HepG2 (cell line): ENCODE data around the gene SMIM41. TPM values are rescaled to one million over a fixed set of nuclear protein-coding genes. Genes with fewer than 3 reads are reported as not detected.

Source experiments
- KMT2A ChIP-seq: sonication (generic); formaldehyde crosslinking; IDR thresholded peaks from 2 replicates; pipeline ENCODE4 v1.4.0; 2020; ENCODE audit warnings: missing genetic modification reagents
- MTA3 ChIP-seq: sonication (generic); formaldehyde crosslinking; IDR thresholded peaks from 2 replicates; pipeline ENCODE4 v1.4.0; 2020; ENCODE audit warnings: missing genetic modification reagents
- SAFB2 ChIP-seq: sonication (generic); formaldehyde crosslinking; IDR thresholded peaks from 2 replicates; pipeline ENCODE4 v1.5.1; 2020; ENCODE audit warnings: missing genetic modification reagents, low read depth, mild to moderate bottlenecking, borderline replicate concordance
- SP1 ChIP-seq, 2 experiments: fragments of 450-650 bp in 1 of 2; sonication (generic) in 1 of 2; formaldehyde crosslinking in 1 of 2; IDR thresholded peaks; 2 replicates each; pipeline versions ENCODE4 v1.4.0 to v1.6.1; 2016 to 2020; ENCODE audit warnings: missing genetic modification reagents in 1 of 2
- ZNF839 ChIP-seq: sonication (generic); formaldehyde crosslinking; IDR thresholded peaks from 2 replicates; pipeline ENCODE4 v1.4.0; 2020; ENCODE audit warnings: missing genetic modification reagents, mild to moderate bottlenecking, borderline replicate concordance
- polyA plus RNA-seq, 8 experiments: library from polyadenylated mRNA; depleted of rRNA in 3 of 8; stranded (reverse) in 7 of 8; unstranded in 1 of 8; fragments of >200 nt; fragmentation: Illumina TruSeq in 4 of 8; extraction: Trizol in 4 of 8; gene quantifications; 2 replicates each; pipeline versions ENCODE4 v1.2.1 to v1.2.3, GENCODE V29; 2011 to 2016; ENCODE audit warnings: low read depth in 4 of 8, missing spikeins in 1 of 8, mixed read lengths in 1 of 8; ENCODE audit not compliant: insufficient read depth in 1 of 8
- total RNA-seq, 5 experiments: library from RNA; depleted of rRNA; stranded (reverse); fragments of >200 nt; fragmentation: Illumina TruSeq; extraction: Trizol; gene quantifications; 2 replicates each; pipeline ENCODE4 v1.2.3, GENCODE V29; 2016; ENCODE audit warnings: low read depth in 1 of 5
- TF ChIP-seq, protein P1 (sequence below): sonication (generic); formaldehyde crosslinking; IDR thresholded peaks from 2 replicates; pipeline ENCODE4 v1.8.0; 2022; ENCODE audit warnings: mild to moderate bottlenecking, missing genetic modification reagents, moderate library complexity
- TF ChIP-seq, protein P2 (sequence below): sonication (generic); formaldehyde crosslinking; conservative IDR thresholded peaks from 2 replicates; pipeline ENCODE4 v1.4.0; 2020; ENCODE audit warnings: missing genetic modification reagents
- TF ChIP-seq, protein P3 (sequence below): sonication (generic); formaldehyde crosslinking; IDR thresholded peaks from 2 replicates; pipeline ENCODE4 v1.4.0; 2020; ENCODE audit warnings: low read depth, mild to moderate bottlenecking, missing genetic modification reagents
- TF ChIP-seq, protein P4 (sequence below): sonication (generic); formaldehyde crosslinking; IDR thresholded peaks from 2 replicates; pipeline ENCODE4 v1.4.0; 2020; ENCODE audit warnings: missing genetic modification reagents
- TF ChIP-seq, protein P5 (sequence below): sonication (generic); formaldehyde crosslinking; IDR thresholded peaks from 2 replicates; pipeline ENCODE4 v1.4.0; 2020; ENCODE audit warnings: missing genetic modification reagents, borderline replicate concordance
- TF ChIP-seq, protein P6 (sequence below): sonication (generic); formaldehyde crosslinking; IDR thresholded peaks from 2 replicates; pipeline ENCODE4 v1.4.0; 2020; ENCODE audit warnings: missing genetic modification reagents

SMIM41 gene
- total and polyA plus RNA-seq, 2 of the 13 experiments (the other 11 are each of a cell fraction or from before 2014, with no cell fraction given) = not detected

DNA sequence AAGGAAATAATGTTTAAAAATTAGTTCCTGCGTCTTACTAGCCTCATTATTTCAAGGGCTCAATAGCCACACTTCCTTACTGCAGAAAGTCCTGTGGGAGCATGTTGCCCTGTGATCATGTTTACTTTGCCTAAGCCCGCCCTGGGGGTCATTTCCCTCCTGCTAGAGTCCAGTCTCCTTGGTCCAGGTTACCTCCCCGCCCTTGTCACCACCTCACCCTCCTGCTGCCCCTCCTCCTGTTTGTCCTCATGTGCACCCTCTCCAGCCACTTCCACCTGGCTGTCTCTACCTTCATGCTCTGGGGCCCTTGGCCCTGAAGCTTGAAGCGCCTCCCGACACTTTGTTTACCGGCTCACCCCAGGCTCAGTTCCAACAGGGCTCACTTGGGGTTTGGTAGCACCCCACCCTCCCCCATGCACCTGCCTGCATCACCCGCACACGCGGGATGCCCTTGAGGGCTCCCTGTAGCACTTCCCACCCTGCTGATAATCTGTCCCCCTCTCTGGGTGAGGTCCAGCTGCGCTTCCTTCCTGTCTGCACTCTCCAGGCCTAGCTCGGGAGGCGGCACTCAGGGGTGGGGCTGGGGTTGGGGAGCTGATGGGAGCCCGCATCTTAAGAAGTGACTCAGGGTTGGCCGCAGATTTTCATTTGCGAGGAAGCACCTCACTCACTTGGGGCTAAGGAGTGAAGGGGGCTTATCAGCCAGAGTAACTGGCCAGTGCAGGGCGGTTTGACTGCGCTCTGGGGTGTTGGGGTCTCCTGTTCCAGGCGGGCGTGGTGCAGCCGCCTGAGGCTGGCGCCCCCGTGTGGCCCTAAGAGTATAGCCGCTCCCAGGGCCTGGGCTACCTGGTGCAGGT lies 40.1 kb downstream of the SMIM41 start (continued):
- no peak for TF ChIP-seq SP1 (IDR thresholded peaks at IDR 0.05)
- TF ChIP-seq SP1 (CRISPR knock-in tag; IDR thresholded peaks at IDR 0.05) = no peak
- TF ChIP-seq ZNF839 (CRISPR knock-in tag) = peak; percentile 71; the same call in 1 of the 2 replicates
- TF ChIP-seq, protein P1, sequence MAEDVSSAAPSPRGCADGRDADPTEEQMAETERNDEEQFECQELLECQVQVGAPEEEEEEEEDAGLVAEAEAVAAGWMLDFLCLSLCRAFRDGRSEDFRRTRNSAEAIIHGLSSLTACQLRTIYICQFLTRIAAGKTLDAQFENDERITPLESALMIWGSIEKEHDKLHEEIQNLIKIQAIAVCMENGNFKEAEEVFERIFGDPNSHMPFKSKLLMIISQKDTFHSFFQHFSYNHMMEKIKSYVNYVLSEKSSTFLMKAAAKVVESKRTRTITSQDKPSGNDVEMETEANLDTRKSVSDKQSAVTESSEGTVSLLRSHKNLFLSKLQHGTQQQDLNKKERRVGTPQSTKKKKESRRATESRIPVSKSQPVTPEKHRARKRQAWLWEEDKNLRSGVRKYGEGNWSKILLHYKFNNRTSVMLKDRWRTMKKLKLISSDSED (CRISPR knock-in tag) = no peak
- TF ChIP-seq MTA3 (CRISPR knock-in tag) = no peak
- TF ChIP-seq, protein P2, sequence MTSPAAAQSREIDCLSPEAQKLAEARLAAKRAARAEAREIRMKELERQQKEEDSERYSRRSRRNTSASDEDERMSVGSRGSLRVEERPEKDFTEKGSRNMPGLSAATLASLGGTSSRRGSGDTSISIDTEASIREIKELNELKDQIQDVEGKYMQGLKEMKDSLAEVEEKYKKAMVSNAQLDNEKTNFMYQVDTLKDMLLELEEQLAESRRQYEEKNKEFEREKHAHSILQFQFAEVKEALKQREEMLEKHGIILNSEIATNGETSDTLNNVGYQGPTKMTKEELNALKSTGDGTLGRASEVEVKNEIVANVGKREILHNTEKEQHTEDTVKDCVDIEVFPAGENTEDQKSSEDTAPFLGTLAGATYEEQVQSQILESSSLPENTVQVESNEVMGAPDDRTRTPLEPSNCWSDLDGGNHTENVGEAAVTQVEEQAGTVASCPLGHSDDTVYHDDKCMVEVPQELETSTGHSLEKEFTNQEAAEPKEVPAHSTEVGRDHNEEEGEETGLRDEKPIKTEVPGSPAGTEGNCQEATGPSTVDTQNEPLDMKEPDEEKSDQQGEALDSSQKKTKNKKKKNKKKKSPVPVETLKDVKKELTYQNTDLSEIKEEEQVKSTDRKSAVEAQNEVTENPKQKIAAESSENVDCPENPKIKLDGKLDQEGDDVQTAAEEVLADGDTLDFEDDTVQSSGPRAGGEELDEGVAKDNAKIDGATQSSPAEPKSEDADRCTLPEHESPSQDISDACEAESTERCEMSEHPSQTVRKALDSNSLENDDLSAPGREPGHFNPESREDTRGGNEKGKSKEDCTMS = no peak
- TF ChIP-seq, protein P3, sequence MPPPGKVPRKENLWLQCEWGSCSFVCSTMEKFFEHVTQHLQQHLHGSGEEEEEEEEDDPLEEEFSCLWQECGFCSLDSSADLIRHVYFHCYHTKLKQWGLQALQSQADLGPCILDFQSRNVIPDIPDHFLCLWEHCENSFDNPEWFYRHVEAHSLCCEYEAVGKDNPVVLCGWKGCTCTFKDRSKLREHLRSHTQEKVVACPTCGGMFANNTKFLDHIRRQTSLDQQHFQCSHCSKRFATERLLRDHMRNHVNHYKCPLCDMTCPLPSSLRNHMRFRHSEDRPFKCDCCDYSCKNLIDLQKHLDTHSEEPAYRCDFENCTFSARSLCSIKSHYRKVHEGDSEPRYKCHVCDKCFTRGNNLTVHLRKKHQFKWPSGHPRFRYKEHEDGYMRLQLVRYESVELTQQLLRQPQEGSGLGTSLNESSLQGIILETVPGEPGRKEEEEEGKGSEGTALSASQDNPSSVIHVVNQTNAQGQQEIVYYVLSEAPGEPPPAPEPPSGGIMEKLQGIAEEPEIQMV = peak; percentile 39; the same call in 1 of the 2 replicates
- TF ChIP-seq KMT2A (CRISPR knock-in tag) = no peak
- TF ChIP-seq, protein P4, sequence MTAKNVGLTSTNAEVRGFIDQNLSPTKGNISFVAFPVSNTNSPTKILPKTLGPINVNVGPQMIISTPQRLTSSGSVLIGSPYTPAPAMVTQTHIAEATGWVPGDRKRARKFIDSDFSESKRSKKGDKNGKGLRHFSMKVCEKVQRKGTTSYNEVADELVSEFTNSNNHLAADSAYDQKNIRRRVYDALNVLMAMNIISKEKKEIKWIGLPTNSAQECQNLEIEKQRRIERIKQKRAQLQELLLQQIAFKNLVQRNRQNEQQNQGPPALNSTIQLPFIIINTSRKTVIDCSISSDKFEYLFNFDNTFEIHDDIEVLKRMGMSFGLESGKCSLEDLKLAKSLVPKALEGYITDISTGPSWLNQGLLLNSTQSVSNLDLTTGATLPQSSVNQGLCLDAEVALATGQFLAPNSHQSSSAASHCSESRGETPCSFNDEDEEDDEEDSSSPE (CRISPR knock-in tag) = peak; percentile 83
- TF ChIP-seq SAFB2 = no peak
- TF ChIP-seq, protein P5, sequence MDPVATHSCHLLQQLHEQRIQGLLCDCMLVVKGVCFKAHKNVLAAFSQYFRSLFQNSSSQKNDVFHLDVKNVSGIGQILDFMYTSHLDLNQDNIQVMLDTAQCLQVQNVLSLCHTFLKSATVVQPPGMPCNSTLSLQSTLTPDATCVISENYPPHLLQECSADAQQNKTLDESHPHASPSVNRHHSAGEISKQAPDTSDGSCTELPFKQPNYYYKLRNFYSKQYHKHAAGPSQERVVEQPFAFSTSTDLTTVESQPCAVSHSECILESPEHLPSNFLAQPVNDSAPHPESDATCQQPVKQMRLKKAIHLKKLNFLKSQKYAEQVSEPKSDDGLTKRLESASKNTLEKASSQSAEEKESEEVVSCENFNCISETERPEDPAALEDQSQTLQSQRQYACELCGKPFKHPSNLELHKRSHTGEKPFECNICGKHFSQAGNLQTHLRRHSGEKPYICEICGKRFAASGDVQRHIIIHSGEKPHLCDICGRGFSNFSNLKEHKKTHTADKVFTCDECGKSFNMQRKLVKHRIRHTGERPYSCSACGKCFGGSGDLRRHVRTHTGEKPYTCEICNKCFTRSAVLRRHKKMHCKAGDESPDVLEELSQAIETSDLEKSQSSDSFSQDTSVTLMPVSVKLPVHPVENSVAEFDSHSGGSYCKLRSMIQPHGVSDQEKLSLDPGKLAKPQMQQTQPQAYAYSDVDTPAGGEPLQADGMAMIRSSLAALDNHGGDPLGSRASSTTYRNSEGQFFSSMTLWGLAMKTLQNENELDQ (CRISPR knock-in tag) = no peak
- TF ChIP-seq, protein P6, sequence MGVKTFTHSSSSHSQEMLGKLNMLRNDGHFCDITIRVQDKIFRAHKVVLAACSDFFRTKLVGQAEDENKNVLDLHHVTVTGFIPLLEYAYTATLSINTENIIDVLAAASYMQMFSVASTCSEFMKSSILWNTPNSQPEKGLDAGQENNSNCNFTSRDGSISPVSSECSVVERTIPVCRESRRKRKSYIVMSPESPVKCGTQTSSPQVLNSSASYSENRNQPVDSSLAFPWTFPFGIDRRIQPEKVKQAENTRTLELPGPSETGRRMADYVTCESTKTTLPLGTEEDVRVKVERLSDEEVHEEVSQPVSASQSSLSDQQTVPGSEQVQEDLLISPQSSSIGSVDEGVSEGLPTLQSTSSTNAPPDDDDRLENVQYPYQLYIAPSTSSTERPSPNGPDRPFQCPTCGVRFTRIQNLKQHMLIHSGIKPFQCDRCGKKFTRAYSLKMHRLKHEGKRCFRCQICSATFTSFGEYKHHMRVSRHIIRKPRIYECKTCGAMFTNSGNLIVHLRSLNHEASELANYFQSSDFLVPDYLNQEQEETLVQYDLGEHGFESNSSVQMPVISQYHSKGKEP = no peak
